Thymus (tissue), 2 donors: Measurements from ENCODE around the gene SMKR1. TPM values are rescaled to one million over a fixed set of nuclear protein-coding genes. Genes with fewer than 3 reads are reported as not detected.

ENCODE experiments used
- polyA plus RNA-seq: library from polyadenylated mRNA; stranded (reverse); fragments of 200-250 nt; gene quantifications from one replicate; pipeline ENCODE4 v1.2.3, GENCODE V29; 2013
- total RNA-seq: library from RNA; stranded (reverse); fragments of 120-200 nt; gene quantifications from one replicate; pipeline ENCODE4 v1.2.4, GENCODE V29; 2013
- donor health status: healthy.

Gene SMKR1
- total and polyA plus RNA-seq, 2 donors: 0.52 to 1.2 TPM

Other genes starting within 250 kb of the SMKR1 start
- 1.9 TPM for gene STRIP2, start 68.1 kb upstream of the SMKR1 start, total RNA-seq
- gene STRIP2, start 68.1 kb upstream of the SMKR1 start, polyA plus RNA-seq: 1.4 TPM
- gene NRF1, start 109.2 kb downstream of the SMKR1 start, total RNA-seq: 13.8 TPM
- 14.4 TPM for gene NRF1, start 109.2 kb downstream of the SMKR1 start, polyA plus RNA-seq